ENCODE results near the gene FAT4. TPM values are rescaled to one million over a fixed set of nuclear protein-coding genes. Genes with fewer than 3 reads are reported as not detected.

FAT4 gene
- total and polyA plus RNA-seq, 2 donors (not counting 3 experiments of a cell fraction or from before 2014, with no cell fraction given), result 16.4 to 39.1 TPM

GRCh38 chr4:125303821-125304220 is 10.9 kb upstream of the FAT4 start:
- Histone ChIP-seq H4K20me1 (replicated peaks; ENCODE audit: control insufficient read depth, extremely low read depth, insufficient read depth, low read length) (no peaks in the 10 kb centered on the region), H3K4me2 (ENCODE audit: insufficient read depth, low read length) (no peak overlapping the region), H3K27me3 (ENCODE audit: control insufficient read depth in 2 of 2, insufficient read depth in 2 of 2, low read length in 2 of 2) (no peaks in the 10 kb centered on the region), H3K79me2 (ENCODE audit: control insufficient read depth, insufficient read depth, low read length) (no peaks in the 10 kb centered on the region), H3K9ac (replicated peaks; ENCODE audit: extremely low read depth, insufficient read depth, low read length) (no peak overlapping the region), H3K9me3 (replicated peaks; ENCODE audit: control insufficient read depth, insufficient read depth, low read length) (no peaks in the 10 kb centered on the region), H3K4me1 (ENCODE audit: control insufficient read depth, extremely low read depth, insufficient read depth, low read length) (no peaks in the 10 kb centered on the region), H3K27ac (ENCODE audit: insufficient read depth, low read depth, low read length) (no peak overlapping the region), H3K36me3 (ENCODE audit: control insufficient read depth in 2 of 2, extremely low read depth in 1 of 2, insufficient read depth in 2 of 2, low read length in 2 of 2) (no peaks in the 10 kb centered on the region), H3K9me1 (replicated peaks; ENCODE audit: control insufficient read depth, extremely low read depth, insufficient read depth, low read length) (no peaks in the 10 kb centered on the region), H2AFZ (ENCODE audit: low read depth, low read length) (no peak overlapping the region), H3K4me3 (replicated peaks in 1 of 3; ENCODE audit: insufficient read depth in 1 of 3, low read depth in 1 of 3, low read length in 3 of 3) (no peak overlapping the region)
- ChIA-PET CTCF (interaction anchor here (1.2 kb wide), 1 partner anchor 448 kb away, joined by 3 read pairs; no protein-coding TSS in a partner anchor), POLR2A (no interaction called here)
- FAIRE-seq, result no peak
- no peak for TF ChIP-seq POLR2A (IDR thresholded peaks at IDR 0.05; ENCODE audit: low read depth, low read length)
- TF ChIP-seq POLR2AphosphoS5 (IDR thresholded peaks at IDR 0.05; ENCODE audit: insufficient read depth, low read depth, low read length), result no peak
- no peak for TF ChIP-seq EZH2 (IDR thresholded peaks at IDR 0.05; ENCODE audit: borderline replicate concordance, low read depth, low read length, severe bottlenecking)
- TF ChIP-seq CTCF (IDR thresholded peaks at IDR 0.05; ENCODE audit: extremely low read depth in 1 of 2, insufficient read depth in 1 of 2, low read depth in 1 of 2, low read length in 2 of 2), result no peak
- TF ChIP-seq JUN (IDR thresholded peaks at IDR 0.05; ENCODE audit: borderline replicate concordance, insufficient read depth, insufficient read length, low read depth), result no peak
- no peak for TF ChIP-seq MYC (IDR thresholded peaks at IDR 0.05; ENCODE audit: low read depth, low read length)
- TF ChIP-seq GATA2 (IDR thresholded peaks at IDR 0.05; ENCODE audit: insufficient read depth, insufficient read length, low read depth, low read length), result no peak
- TF ChIP-seq MAX (IDR thresholded peaks at IDR 0.05; ENCODE audit: insufficient read depth, insufficient read length), result no peak
- no peak for TF ChIP-seq FOS (IDR thresholded peaks at IDR 0.05; ENCODE audit: borderline replicate concordance, insufficient read depth, low read length)
- dilution Hi-C loops (cut with MboI; ENCODE audit: extremely low pct_ligation_motif_present, low sequenced_read_pairs), result no loop called here
- no peak for DNase-seq (ENCODE audit: low read depth, low spot score)
- intact Hi-C loops (cut with micrococcal nuclease), result no loop called here
- no TSS peak for BruUV-seq (replicated peaks)
